Effector memory CD8-positive, alpha-beta T cell (primary cell): ENCODE data around the gene DOCK10.
"Not testable (repeated sequence)": the region's sequence is repeated elsewhere in the genome, so short reads cannot be mapped to it uniquely, and the experiment has no call there.

Experiments
- ATAC-seq: fragments of 150-1000 bp; cut with Tn5 transposase; replicated peaks from 2 replicates; pipeline ENCODE4 v1.10.0; 2021; ENCODE audit warnings: mild to moderate bottlenecking, moderate library complexity
- DNase-seq, 3 experiments: peaks; one replicate each; pipeline ENCODE4 v3.0.0; 2021
- H3K27ac Mint-ChIP-seq, 2 donors: one replicate each; pipeline ENCODE4 v1.8.0; 2022; ENCODE audit warnings: mild to moderate bottlenecking in 2 of 2, mixed read lengths in 2 of 2, moderate library complexity in 2 of 2
- H3K27me3 Mint-ChIP-seq, 2 donors: one replicate each; pipeline ENCODE4 v1.8.0; 2022; ENCODE audit warnings: mixed read lengths in 2 of 2
- H3K36me3 Mint-ChIP-seq: one replicate; pipeline ENCODE4 v1.8.0; 2022; ENCODE audit warnings: mild to moderate bottlenecking, moderate library complexity, mixed read lengths; ENCODE audit not compliant: insufficient read depth
- H3K4me1 Mint-ChIP-seq, 2 donors: one replicate each; pipeline ENCODE4 v1.8.0; 2022; ENCODE audit warnings: low read depth in 2 of 2, mixed read lengths in 2 of 2
- H3K4me3 Mint-ChIP-seq, 2 donors: one replicate each; pipeline ENCODE4 v1.8.0; 2022; ENCODE audit warnings: mild to moderate bottlenecking in 2 of 2, mixed read lengths in 2 of 2, moderate library complexity in 2 of 2
- H3K9me3 Mint-ChIP-seq, 2 donors: one replicate each; pipeline ENCODE4 v1.8.0; 2022; ENCODE audit warnings: mixed read lengths in 2 of 2

Gene DOCK10

GRCh38 chr2:224957540-224958461, 84.5 kb downstream of the DOCK10 start:
- peaks cover 0 to 2% of the 10 kb centered on the region in 2 donors for H3K9me3 Mint-ChIP-seq
- ATAC-seq (peak; percentile 48), DNase-seq (no peak)
- H3K27ac Mint-ChIP-seq, result peak overlapping the region; percentile 78 to 93
- H3K27me3 Mint-ChIP-seq, result no peaks in the 10 kb centered on the region
- H3K4me1 Mint-ChIP-seq, result peaks cover 36 to 75% of the 10 kb centered on the region in 2 donors
- H3K4me3 Mint-ChIP-seq, result peak overlapping the region; percentile 4 to 57
- peaks cover 10% of the 10 kb centered on the region for H3K36me3 Mint-ChIP-seq

DNA sequence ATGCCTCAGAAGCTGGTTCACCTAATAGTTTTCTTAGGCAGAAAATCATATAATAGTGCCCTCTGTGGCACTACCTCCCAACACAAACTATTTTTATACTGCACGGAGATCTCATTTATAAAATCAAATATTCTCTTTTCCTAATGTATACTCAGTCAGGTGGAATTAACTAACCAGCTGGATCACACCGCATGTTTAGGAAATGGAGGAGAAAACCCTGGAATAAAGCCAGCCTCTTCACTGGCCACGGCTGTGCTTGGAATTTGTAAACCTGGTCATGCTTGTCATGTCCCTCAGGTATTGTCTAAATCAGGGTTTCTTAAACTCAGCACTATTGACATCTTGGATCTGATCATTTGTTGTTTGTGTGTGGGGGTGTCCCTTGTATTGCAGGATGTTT, 85.6 kb downstream of the DOCK10 start:
- DNase-seq (no peak), ATAC-seq (no peak)
- H3K9me3 Mint-ChIP-seq, result peaks cover 0 to 2% of the 10 kb centered on the region in 2 donors
- H3K4me1 Mint-ChIP-seq, result peaks cover 40 to 78% of the 10 kb centered on the region in 2 donors
- H3K27ac Mint-ChIP-seq, result peak overlapping the region in 1 of 2 donors; percentile 44
- H3K4me3 Mint-ChIP-seq, result no peak overlapping the region
- H3K36me3 Mint-ChIP-seq, result peaks cover 13% of the 10 kb centered on the region
- no peaks in the 10 kb centered on the region for H3K27me3 Mint-ChIP-seq

GRCh38 chr2:224954980-224955379, 87.3 kb downstream of the DOCK10 start:
- H3K4me3 Mint-ChIP-seq, result no peak overlapping the region
- DNase-seq (no peak), ATAC-seq (no peak)
- peaks cover 13% of the 10 kb centered on the region for H3K36me3 Mint-ChIP-seq
- peak overlapping the region; percentile 10 to 47 for H3K27ac Mint-ChIP-seq
- peaks cover 38 to 75% of the 10 kb centered on the region in 2 donors for H3K4me1 Mint-ChIP-seq
- no peaks in the 10 kb centered on the region for H3K27me3 Mint-ChIP-seq
- peaks cover 0 to 2% of the 10 kb centered on the region in 2 donors for H3K9me3 Mint-ChIP-seq

- Mint-ChIP-seq H3K4me3 (peak overlapping the region; percentile 57 to 85), H3K27me3 (no peaks in the 10 kb centered on the region), H3K36me3 (peaks cover 7% of the 10 kb centered on the region), H3K27ac (peak overlapping the region; percentile 76 to 88), H3K4me1 (peaks cover 47 to 79% of the 10 kb centered on the region in 2 donors), H3K9me3 (peaks cover 0 to 2% of the 10 kb centered on the region in 2 donors)
- DNase-seq (peak in 2 of 3 experiments; percentile 18 to 33), ATAC-seq (peak; percentile 97)
These were observed 89.2 kb downstream of the DOCK10 start for GRCh38 chr2:224952936-224953657.

GRCh38 chr2:224951723-224952481, 90.4 kb downstream of the DOCK10 start:
- no peak overlapping the region for H3K4me3 Mint-ChIP-seq
- H3K36me3 Mint-ChIP-seq, result peaks cover 7% of the 10 kb centered on the region
- no peak for ATAC-seq
- peak overlapping the region; percentile 70 to 86 for H3K27ac Mint-ChIP-seq
- H3K27me3 Mint-ChIP-seq, result no peaks in the 10 kb centered on the region
- H3K4me1 Mint-ChIP-seq, result peaks cover 44 to 80% of the 10 kb centered on the region in 2 donors
- no peak for DNase-seq
- H3K9me3 Mint-ChIP-seq, result peaks cover 0 to 2% of the 10 kb centered on the region in 2 donors

- no peak for ATAC-seq
- Mint-ChIP-seq H3K27me3 (no peaks in the 10 kb centered on the region), H3K9me3 (peaks cover 0 to 2% of the 10 kb centered on the region in 2 donors), H3K4me1 (peaks cover 58 to 82% of the 10 kb centered on the region in 2 donors), H3K27ac (peak overlapping the region; percentile 59), H3K36me3 (peaks cover 7% of the 10 kb centered on the region), H3K4me3 (no peak overlapping the region)
- no peak for DNase-seq
These were observed 93.4 kb downstream of the DOCK10 start for GRCh38 chr2:224948859-224949258.

- Mint-ChIP-seq H3K9me3 (no peaks in the 10 kb centered on the region), H3K27me3 (no peaks in the 10 kb centered on the region), H3K4me3 (no peak overlapping the region), H3K27ac (peak overlapping the region; percentile 86 to 88), H3K36me3 (peaks cover 10% of the 10 kb centered on the region), H3K4me1 (peaks cover 52 to 82% of the 10 kb centered on the region in 2 donors)
- DNase-seq (no peak), ATAC-seq (no peak)
These were observed 94.3 kb downstream of the DOCK10 start for GRCh38 chr2:224948005-224948404.

DNA sequence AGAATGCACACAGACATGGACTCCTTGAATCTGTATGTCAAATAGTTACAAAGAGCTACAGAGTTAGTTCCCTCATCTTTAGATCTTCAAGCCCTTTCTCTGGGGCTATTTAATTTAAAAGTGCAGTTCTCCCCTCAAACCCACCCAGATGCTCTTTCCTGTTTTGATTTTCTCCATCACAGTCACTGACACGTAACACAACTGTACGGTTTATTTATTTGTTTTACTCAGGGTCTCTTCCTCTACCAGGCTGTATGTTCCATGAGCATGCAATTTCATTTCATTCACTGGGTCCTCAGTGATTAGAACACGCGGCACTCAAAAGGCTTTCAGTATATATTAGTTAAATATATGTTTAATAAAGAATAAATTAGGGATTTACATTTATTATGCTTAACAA, 94.7 kb downstream of the DOCK10 start:
- Mint-ChIP-seq H3K4me3 (peak overlapping the region; percentile 75 to 80), H3K27ac (peak overlapping the region; percentile 86 to 88), H3K36me3 (peaks cover 10% of the 10 kb centered on the region), H3K4me1 (peaks cover 50 to 79% of the 10 kb centered on the region in 2 donors), H3K9me3 (no peaks in the 10 kb centered on the region), H3K27me3 (no peaks in the 10 kb centered on the region)
- DNase-seq (no peak), ATAC-seq (no peak)

- Mint-ChIP-seq H3K4me3 (peak overlapping the region; percentile 75 to 80), H3K9me3 (no peaks in the 10 kb centered on the region), H3K36me3 (peaks cover 8% of the 10 kb centered on the region), H3K27me3 (no peaks in the 10 kb centered on the region), H3K27ac (peak overlapping the region; percentile 86 to 88), H3K4me1 (peaks cover 51 to 80% of the 10 kb centered on the region in 2 donors)
- peak; percentile 84 for ATAC-seq
- DNase-seq, result no peak
These were observed 95.4 kb downstream of the DOCK10 start for GRCh38 chr2:224946895-224947294.

DNA sequence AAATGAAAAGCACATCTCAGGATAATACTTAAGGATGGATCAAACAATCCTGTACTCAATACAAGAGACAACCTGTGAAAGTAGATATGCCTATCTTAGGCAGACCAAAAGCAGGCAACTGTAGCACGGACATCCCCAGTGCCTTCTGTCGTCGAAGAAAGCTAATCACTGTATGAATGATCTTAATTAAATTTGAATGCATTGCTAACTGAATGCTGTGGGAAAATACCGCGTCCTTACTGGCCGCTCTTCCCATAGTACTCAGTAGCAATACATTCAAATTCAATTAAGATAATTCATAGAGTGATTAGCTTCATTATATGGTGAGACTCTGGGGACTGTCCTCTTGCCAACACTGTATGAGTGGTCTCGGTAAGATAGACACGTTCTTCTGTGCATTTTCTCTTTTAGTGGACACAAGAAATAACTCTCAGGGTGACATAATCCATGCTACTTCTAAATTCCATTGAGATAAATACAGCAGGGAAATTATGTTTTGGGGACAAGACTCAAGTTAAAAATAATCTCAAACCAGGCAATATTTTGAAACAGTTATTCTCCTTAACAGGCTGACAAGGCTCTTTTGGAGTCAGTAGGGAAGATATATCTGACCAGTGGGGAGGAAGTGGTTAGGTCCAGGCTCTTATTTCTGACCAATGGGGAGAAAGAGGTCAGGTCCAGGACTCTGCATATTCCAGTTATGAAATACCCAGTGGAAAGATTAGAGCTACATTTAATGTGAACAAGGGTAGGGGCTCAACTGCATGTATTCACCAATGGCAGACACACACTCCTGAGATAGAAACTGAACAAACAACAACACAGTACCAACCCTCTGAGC, 97.3 kb downstream of the DOCK10 start:
- H3K27me3 Mint-ChIP-seq, result no peaks in the 10 kb centered on the region
- H3K4me1 Mint-ChIP-seq, result peaks cover 57 to 73% of the 10 kb centered on the region in 2 donors
- peak overlapping the region; percentile 75 to 80 for H3K4me3 Mint-ChIP-seq
- peaks cover 8% of the 10 kb centered on the region for H3K36me3 Mint-ChIP-seq
- DNase-seq (no peak), ATAC-seq (peak; percentile 28)
- H3K9me3 Mint-ChIP-seq, result no peaks in the 10 kb centered on the region
- peak overlapping the region; percentile 88 to 94 for H3K27ac Mint-ChIP-seq

GRCh38 chr2:224943601-224944041, 98.6 kb downstream of the DOCK10 start:
- not testable (repeated sequence) for DNase-seq, H3K27me3 Mint-ChIP-seq, H3K36me3 Mint-ChIP-seq, H3K9me3 Mint-ChIP-seq
- peak overlapping the region; percentile 88 to 94 for H3K27ac Mint-ChIP-seq
- peaks cover 56 to 69% of the 10 kb centered on the region in 2 donors for H3K4me1 Mint-ChIP-seq
- peak; percentile 31 for ATAC-seq
- H3K4me3 Mint-ChIP-seq, result peak overlapping the region; percentile 75 to 80

DNA sequence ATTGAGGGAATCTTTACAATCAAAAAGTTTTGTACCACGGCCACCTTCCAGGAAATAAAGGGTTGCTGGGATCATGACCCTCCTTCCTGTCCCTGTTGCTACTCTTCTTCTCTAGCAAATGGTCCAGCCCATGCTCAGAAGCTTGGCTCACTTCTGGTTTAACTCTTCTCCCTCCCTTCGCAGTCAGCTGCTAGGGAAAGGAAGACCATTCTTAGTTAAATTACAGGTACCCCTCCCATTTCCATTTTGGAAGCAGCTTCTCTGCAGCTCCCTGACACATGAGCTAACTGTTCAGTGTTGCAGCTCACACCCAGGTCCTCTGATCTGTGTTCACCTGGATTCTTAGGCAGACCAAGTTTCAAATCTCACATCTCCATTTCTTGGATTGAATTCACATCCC, 100.3 kb downstream of the DOCK10 start:
- H3K27me3 Mint-ChIP-seq, result no peaks in the 10 kb centered on the region
- peaks cover 59 to 69% of the 10 kb centered on the region in 2 donors for H3K4me1 Mint-ChIP-seq
- peak overlapping the region; percentile 14 to 39 for H3K27ac Mint-ChIP-seq
- H3K36me3 Mint-ChIP-seq, result peaks cover 8% of the 10 kb centered on the region
- H3K4me3 Mint-ChIP-seq, result peak overlapping the region; percentile 0 to 49
- no peak for DNase-seq
- ATAC-seq, result no peak
- no peaks in the 10 kb centered on the region for H3K9me3 Mint-ChIP-seq
